IPS-15b (cell line): ENCODE results near the gene RDH13.

Experiments used
- H3K27me3 ChIP-seq: one replicate; pipeline ENCODE4 v1.6.1; 2013; ENCODE audit warnings: low read length; ENCODE audit not compliant: control insufficient read depth, insufficient read depth
- H3K36me3 ChIP-seq: one replicate; pipeline ENCODE4 v1.6.1; 2013; ENCODE audit warnings: low read length; ENCODE audit not compliant: control insufficient read depth, insufficient read depth
- H3K4me1 ChIP-seq: one replicate; pipeline ENCODE4 v1.6.1; 2013; ENCODE audit warnings: mild to moderate bottlenecking, low read length; ENCODE audit not compliant: control insufficient read depth, insufficient read depth
- H3K4me3 ChIP-seq: one replicate; pipeline ENCODE4 v1.5.1; 2013; ENCODE audit warnings: low read depth, low read length
- H3K9ac ChIP-seq: one replicate; pipeline ENCODE4 v1.6.1; 2013; ENCODE audit warnings: low read depth, mild to moderate bottlenecking, low read length
- H3K9me3 ChIP-seq: one replicate; pipeline ENCODE4 v1.6.1; 2013; ENCODE audit warnings: mild to moderate bottlenecking, low read length; ENCODE audit not compliant: control insufficient read depth, insufficient read depth

RDH13 gene

GRCh38 chr19:55098716-55099556, 36.0 kb upstream of the RDH13 start:
- H3K36me3 ChIP-seq: peaks cover 16% of the 10 kb centered on the region
- H3K9ac ChIP-seq: no peak overlapping the region
- H3K4me1 ChIP-seq: no peaks in the 10 kb centered on the region
- no peak overlapping the region for H3K4me3 ChIP-seq
- no peaks in the 10 kb centered on the region for H3K27me3 ChIP-seq
- no peaks in the 10 kb centered on the region for H3K9me3 ChIP-seq

GRCh38 chr19:55097864-55098715, 35.1 kb upstream of the RDH13 start:
- H3K36me3 ChIP-seq: peaks cover 11% of the 10 kb centered on the region
- no peaks in the 10 kb centered on the region for H3K9me3 ChIP-seq
- no peaks in the 10 kb centered on the region for H3K4me1 ChIP-seq
- no peak overlapping the region for H3K4me3 ChIP-seq
- H3K9ac ChIP-seq: no peak overlapping the region
- H3K27me3 ChIP-seq: no peaks in the 10 kb centered on the region

- H3K27me3 ChIP-seq: no peaks in the 10 kb centered on the region
- H3K9me3 ChIP-seq: no peaks in the 10 kb centered on the region
- H3K9ac ChIP-seq: peak overlapping the region; percentile 12
- no peak overlapping the region for H3K4me3 ChIP-seq
- peaks cover 3% of the 10 kb centered on the region for H3K4me1 ChIP-seq
- peaks cover 13% of the 10 kb centered on the region for H3K36me3 ChIP-seq
Measured at GRCh38 chr19:55096061-55096701, 33.2 kb upstream of the RDH13 start.

GRCh38 chr19:55095260-55096060, 32.5 kb upstream of the RDH13 start:
- H3K36me3 ChIP-seq: peaks cover 19% of the 10 kb centered on the region

GRCh38 chr19:55094456-55095259, 31.7 kb upstream of the RDH13 start:
- Histone ChIP-seq H3K4me1 (peaks cover 3% of the 10 kb centered on the region), H3K36me3 (peaks cover 19% of the 10 kb centered on the region), H3K9me3 (no peaks in the 10 kb centered on the region), H3K27me3 (no peaks in the 10 kb centered on the region), H3K4me3 (peak overlapping the region; percentile 43), H3K9ac (no peak overlapping the region)

More at GRCh38 chr19:55095260-55096060, 32.5 kb upstream of the RDH13 start:
- H3K9ac ChIP-seq: peak overlapping the region; percentile 12
- H3K27me3 ChIP-seq: no peaks in the 10 kb centered on the region
- H3K9me3 ChIP-seq: no peaks in the 10 kb centered on the region
- no peak overlapping the region for H3K4me3 ChIP-seq
- H3K4me1 ChIP-seq: peaks cover 3% of the 10 kb centered on the region

GRCh38 chr19:55092423-55093318, 29.7 kb upstream of the RDH13 start:
- peak overlapping the region; percentile 26 for H3K9ac ChIP-seq
- H3K4me3 ChIP-seq: peak overlapping the region; percentile 71

GRCh38 chr19:55091955-55092354, 29.0 kb upstream of the RDH13 start:
- peaks cover 16% of the 10 kb centered on the region for H3K36me3 ChIP-seq
- H3K27me3 ChIP-seq: peaks cover 2% of the 10 kb centered on the region
- no peaks in the 10 kb centered on the region for H3K9me3 ChIP-seq
- H3K4me3 ChIP-seq: peak overlapping the region; percentile 71
- H3K9ac ChIP-seq: peak overlapping the region; percentile 26
- peaks cover 5% of the 10 kb centered on the region for H3K4me1 ChIP-seq

More at GRCh38 chr19:55092423-55093318, 29.7 kb upstream of the RDH13 start:
- Histone ChIP-seq H3K9me3 (no peaks in the 10 kb centered on the region), H3K36me3 (peaks cover 16% of the 10 kb centered on the region), H3K27me3 (peaks cover 2% of the 10 kb centered on the region), H3K4me1 (peaks cover 5% of the 10 kb centered on the region)

GRCh38 chr19:55091126-55091910, 28.4 kb upstream of the RDH13 start:
- H3K9ac ChIP-seq: no peak overlapping the region
- H3K36me3 ChIP-seq: peaks cover 16% of the 10 kb centered on the region
- H3K9me3 ChIP-seq: no peaks in the 10 kb centered on the region
- peaks cover 5% of the 10 kb centered on the region for H3K4me1 ChIP-seq
- peak overlapping the region; percentile 26 for H3K4me3 ChIP-seq
- H3K27me3 ChIP-seq: peaks cover 2% of the 10 kb centered on the region

GRCh38 chr19:55090564-55090963, 27.6 kb upstream of the RDH13 start:
- peaks cover 9% of the 10 kb centered on the region for H3K27me3 ChIP-seq
- H3K36me3 ChIP-seq: peaks cover 16% of the 10 kb centered on the region
- H3K4me1 ChIP-seq: peaks cover 7% of the 10 kb centered on the region
- no peak overlapping the region for H3K9ac ChIP-seq
- H3K4me3 ChIP-seq: no peak overlapping the region
- H3K9me3 ChIP-seq: no peaks in the 10 kb centered on the region
